A549 treated with GW870086 at 1 μM for 4 hours (cell line): ENCODE measurements around the gene CRCP. TPM values are rescaled to one million over a fixed set of nuclear protein-coding genes. Genes with fewer than 3 reads are reported as not detected.

Experiments used
- total RNA-seq: library from RNA; stranded (reverse); fragments of 200-300 nt; extraction: Qiagen RNA extraction; gene quantifications from 5 replicates; pipeline ENCODE4 v1.2.3, GENCODE V29; 2022; ENCODE audit warnings: low read depth

CRCP gene
- 23.1 to 31.9 TPM (median 26.8 TPM) in 5 replicates for total RNA-seq

DNA sequence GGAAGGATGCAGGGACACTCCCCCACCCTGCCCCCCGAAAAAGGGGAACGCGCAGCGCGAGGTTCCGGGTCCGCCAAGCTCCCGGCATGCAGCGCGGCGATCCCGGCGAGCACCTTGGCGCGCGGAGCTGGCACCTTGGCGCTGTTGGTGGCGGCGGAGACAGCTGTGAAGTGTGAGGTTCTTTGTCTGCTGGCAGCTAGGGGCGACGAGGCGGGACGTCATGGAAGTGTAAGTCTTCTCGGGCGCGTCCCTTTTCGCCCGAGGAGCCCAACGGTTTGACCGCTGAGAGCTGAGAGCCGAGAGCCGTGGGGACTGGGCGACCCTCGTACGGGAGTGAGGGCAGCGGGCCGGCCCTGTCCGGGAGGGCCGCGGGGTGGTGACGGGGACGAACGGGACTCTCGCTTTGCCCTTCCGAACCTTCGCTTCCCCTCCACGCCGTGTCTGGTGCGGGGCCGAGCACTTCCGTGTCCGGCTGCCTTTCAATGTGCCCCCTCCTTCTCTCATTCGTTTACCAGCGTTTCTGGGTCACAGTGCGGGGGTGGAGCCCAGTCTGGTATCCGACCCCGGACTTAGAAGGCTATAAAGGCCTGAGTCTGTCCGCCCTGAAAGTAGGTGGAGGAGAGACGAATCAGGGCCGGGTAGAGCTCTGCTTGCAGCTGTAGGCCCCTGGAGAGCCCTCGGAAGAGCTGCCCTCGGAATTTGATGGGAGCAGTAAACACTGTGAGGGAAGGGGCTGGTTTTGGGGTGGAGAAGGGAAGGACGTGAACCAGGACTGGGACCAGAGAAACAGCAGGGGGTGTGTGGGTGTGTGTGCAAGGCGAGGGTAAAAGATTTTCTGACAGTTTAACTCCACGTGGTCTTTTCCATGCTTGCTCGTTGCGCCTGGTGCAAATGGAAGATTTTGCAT is at the start of gene CRCP:
CRCP (plus strand) TSS at position 105 of the 907 bp plus-strand sequence; CDS start at position 221, 116 bp downstream.

DNA sequence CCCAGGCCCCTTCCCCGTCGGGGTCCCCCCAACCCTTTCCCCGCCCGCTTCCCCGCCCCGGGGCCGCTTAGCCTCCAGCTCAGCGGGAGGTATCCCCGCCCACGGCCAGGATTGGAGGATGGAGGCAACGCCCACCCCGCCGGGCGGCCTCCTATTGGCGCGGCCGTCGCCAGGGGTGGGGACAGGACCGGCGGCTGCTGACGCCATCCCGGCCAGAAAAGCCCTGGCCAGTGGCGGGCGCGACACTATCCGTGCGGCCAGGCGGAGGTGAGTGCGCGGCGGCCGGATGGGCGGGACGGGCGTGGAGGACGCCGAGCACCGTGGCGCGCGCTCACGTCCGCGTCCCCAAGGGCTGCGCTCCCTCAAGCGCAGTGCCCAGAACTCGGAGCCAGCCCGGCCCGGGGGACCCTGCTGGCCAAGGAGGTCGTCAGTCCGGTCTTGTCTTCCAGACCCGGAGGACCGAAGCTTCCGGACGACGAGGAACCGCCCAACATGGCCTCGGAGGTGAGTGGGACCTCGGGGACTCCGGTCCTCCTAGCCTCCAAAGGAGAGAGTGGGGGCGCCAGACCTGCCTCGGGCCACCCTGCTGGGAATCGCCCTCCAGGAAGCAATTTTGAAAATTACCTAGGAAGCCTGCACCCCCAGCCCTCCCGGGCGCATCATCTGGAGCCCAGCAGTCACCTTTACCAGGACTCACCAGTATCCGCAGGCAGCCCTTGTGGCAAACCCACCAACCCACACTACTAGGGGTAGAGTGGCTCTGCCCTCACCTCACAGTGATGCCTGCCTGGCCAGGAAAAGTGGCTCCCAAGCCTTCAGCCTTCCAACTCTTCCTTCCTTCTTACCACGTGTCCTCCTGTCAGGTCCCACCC is 38.8 kb upstream of the CRCP start, which contains the start of gene ASL:
ASL (plus strand) TSS at position 230 of the 872 bp plus-strand sequence; CDS start at position 493, 263 bp downstream.

Other genes starting within 250 kb of the CRCP start
- 24.0 to 34.4 TPM (median 31.3 TPM) in 5 replicates for gene VKORC1L1, start 241.8 kb upstream of the CRCP start, total RNA-seq
- 30.3 to 33.0 TPM (median 31.3 TPM) in 5 replicates for gene GUSB, start 132.6 kb upstream of the CRCP start, total RNA-seq
- gene ASL, start 39.0 kb upstream of the CRCP start, total RNA-seq = 20.4 to 24.1 TPM (median 21.7 TPM) in 5 replicates
- gene TPST1, start 90.5 kb downstream of the CRCP start, total RNA-seq = 6.3 to 9.3 TPM (median 8.7 TPM) in 5 replicates